GM12875 (cell line): ENCODE measurements around the gene TBC1D17.

Experiments used
- H3K4me3 ChIP-seq: one replicate; pipeline ENCODE4 v1.5.1; 2011; ENCODE audit warnings: low read depth, low read length, control low read depth
- CTCF ChIP-seq: IDR thresholded peaks from 2 replicates; pipeline ENCODE4 v1.5.1; 2011; ENCODE audit warnings: low read depth, mild to moderate bottlenecking, control low read depth, inconsistent platforms, low read length, moderate library complexity, borderline replicate concordance; ENCODE audit not compliant: insufficient read depth

TBC1D17 gene

GRCh38 chr19:49848938-49849337 is 28.6 kb upstream of the TBC1D17 start:
- H3K4me3 ChIP-seq: no peak overlapping the region
- TF ChIP-seq CTCF: no peak

GRCh38 chr19:49849433-49850220 is 27.9 kb upstream of the TBC1D17 start:
- no peak overlapping the region for H3K4me3 ChIP-seq
- no peak for TF ChIP-seq CTCF

- no peak for TF ChIP-seq CTCF
Measured at GRCh38 chr19:49850221-49850486, 27.3 kb upstream of the TBC1D17 start.

GRCh38 chr19:49850487-49851342 is 26.8 kb upstream of the TBC1D17 start, which contains the start of gene PTOV1:
Gene PTOV1 (plus strand): TSS chr19:49851159.
- peak within 1 kb of the TSS; percentile 88 for H3K4me3 ChIP-seq
- no peak for TF ChIP-seq CTCF

More at GRCh38 chr19:49850221-49850486, 27.3 kb upstream of the TBC1D17 start:
- H3K4me3 ChIP-seq: peak overlapping the region; percentile 88

- no peak for TF ChIP-seq CTCF
- H3K4me3 ChIP-seq: peak overlapping the region; percentile 88
Measured at GRCh38 chr19:49851456-49852259, 25.8 kb upstream of the TBC1D17 start.

- no peak overlapping the region for H3K4me3 ChIP-seq
- TF ChIP-seq CTCF: no peak
Measured at GRCh38 chr19:49852631-49853126, 24.8 kb upstream of the TBC1D17 start.
